Prostate gland (tissue), 2 donors: ENCODE measurements around the gene SLC27A1. TPM values are rescaled to one million over a fixed set of nuclear protein-coding genes. Genes with fewer than 3 reads are reported as not detected.

Experiments
- DNase-seq: peaks from one replicate; pipeline ENCODE4 v3.0.0-alpha.2; 2019; ENCODE audit warnings: low spot score
- H3K27ac ChIP-seq, 2 donors: fragments of 200-600 bp; sonication (generic); 2 replicates each; pipeline ENCODE4 v1.5.1; 2017 to 2019
- H3K27me3 ChIP-seq: fragments of 200-600 bp; sonication (generic); replicated peaks from 2 replicates; pipeline ENCODE4 v1.5.1; 2019; ENCODE audit not compliant: insufficient read depth
- H3K36me3 ChIP-seq, 2 donors: fragments of 200-600 bp; sonication (generic); 1 replicate in 1 of 2; 2 replicates in 1 of 2; pipeline versions ENCODE4 v1.5.1 to v1.8.1; 2017 to 2019
- H3K4me1 ChIP-seq: fragments of 200-600 bp; sonication (generic); replicated peaks from 2 replicates; pipeline ENCODE4 v1.5.1; 2019
- H3K4me3 ChIP-seq, 2 donors: fragments of 200-600 bp; sonication (generic); 2 replicates each; pipeline ENCODE4 v1.5.1; 2017 to 2019
- H3K9me3 ChIP-seq: fragments of 200-600 bp; sonication (generic); 2 replicates; pipeline ENCODE4 v1.5.1; 2017
- CTCF ChIP-seq, 4 experiments: fragments of 200-600 bp in 2 of 4; fragments of 450-650 bp in 2 of 4; sonication (generic) in 2 of 4; IDR thresholded peaks; 1 replicate in 3 of 4; 2 replicates in 1 of 4; pipeline ENCODE4 v1.5.1; 2016 to 2019; ENCODE audit warnings: antibody characterized with exemption in 4 of 4, mild to moderate bottlenecking in 2 of 4, moderate library complexity in 2 of 4
- POLR2A ChIP-seq: fragments of 450-650 bp; IDR thresholded peaks from one replicate; pipeline ENCODE4 v1.6.1; 2016; ENCODE audit warnings: antibody characterized with exemption, mild to moderate bottlenecking
- POLR2AphosphoS5 ChIP-seq: sonication (generic); formaldehyde crosslinking; IDR thresholded peaks from one replicate; pipeline ENCODE4 v1.6.1; 2017; ENCODE audit warnings: antibody characterized with exemption
- WGBS: methylation state at CpG from one replicate; pipeline ENCODE4 v1.1.5; 2018; 5-methylcytosine and 5-hydroxymethylcytosine counted together
- intact Hi-C: fragments of 100-400 bp; cut with DNase I; formaldehyde crosslinking; loops from one replicate; pipeline ENCODE4 v1.14.2; 2022
- total RNA-seq, 2 donors: library from RNA; depleted of rRNA; stranded (reverse); fragments of >200 nt; gene quantifications; one replicate each; pipeline ENCODE4 v1.1.0, GENCODE V29; 2016

Gene SLC27A1
- total RNA-seq, 2 donors from 2014 or later = 73.3 to 78.7 TPM

- no peak for TF ChIP-seq POLR2AphosphoS5
- TF ChIP-seq CTCF (IDR thresholded peaks at IDR 0.05) = no peak
Observed at GRCh38 chr19:17467471-17468301, 2.6 kb upstream of the SLC27A1 start.

GRCh38 chr19:17468302-17469091 is 1.8 kb upstream of the SLC27A1 start:
- Histone ChIP-seq H3K27ac (peak overlapping the region; percentile 91 to 97), H3K27me3 (no peaks in the 10 kb centered on the region), H3K36me3 (no peaks in the 10 kb centered on the region), H3K4me3 (peak overlapping the region; percentile 86 to 90), H3K4me1 (peaks cover 3% of the 10 kb centered on the region), H3K9me3 (no peaks in the 10 kb centered on the region)
- peak; percentile 72 for DNase-seq
- TF ChIP-seq POLR2A (peak; percentile 33), CTCF (IDR thresholded peaks at IDR 0.05) (no peak), POLR2AphosphoS5 (peak; percentile 70)
- intact Hi-C loops = loop anchor here (2.0 to 5.0 kb wide), 2 partner anchors 46 to 121 kb away; no protein-coding TSS in a partner anchor
- WGBS = 46% methylated on average over 25 of the region's 25 CpGs

More at GRCh38 chr19:17467471-17468301, 2.6 kb upstream of the SLC27A1 start:
- Histone ChIP-seq H3K9me3 (no peaks in the 10 kb centered on the region), H3K27ac (peak overlapping the region; percentile 91 to 97), H3K4me3 (no peak overlapping the region), H3K27me3 (no peaks in the 10 kb centered on the region), H3K4me1 (peaks cover 3% of the 10 kb centered on the region), H3K36me3 (no peaks in the 10 kb centered on the region)
- 70% methylated on average over 12 of the region's 12 CpGs for WGBS
- intact Hi-C loops = loop anchor here (2.0 to 5.0 kb wide), 2 partner anchors 45 to 120 kb away; no protein-coding TSS in a partner anchor
- DNase-seq = no peak

- TF ChIP-seq POLR2A = no peak
- no peak for TF ChIP-seq CTCF (IDR thresholded peaks at IDR 0.05)
- no peak for TF ChIP-seq POLR2AphosphoS5
- H3K4me1 ChIP-seq = peaks cover 3% of the 10 kb centered on the region
- H3K4me3 ChIP-seq = peak overlapping the region; percentile 86 to 90
- H3K9me3 ChIP-seq = no peaks in the 10 kb centered on the region
- no peaks in the 10 kb centered on the region for H3K27me3 ChIP-seq
- no peaks in the 10 kb centered on the region for H3K36me3 ChIP-seq
- intact Hi-C loops = loop anchor here (2.0 to 5.0 kb wide), 2 partner anchors 46 to 122 kb away; no protein-coding TSS in a partner anchor
- WGBS = under 1% methylated on average over 18 of the region's 19 CpGs
- no peak for DNase-seq
- peak overlapping the region; percentile 91 to 97 for H3K27ac ChIP-seq
Observed at GRCh38 chr19:17469092-17469480, 1.2 kb upstream of the SLC27A1 start.

GRCh38 chr19:17469481-17470067 is 750 bp upstream of the SLC27A1 start:
- H3K4me3 ChIP-seq = peak overlapping the region; percentile 86 to 90
- no peaks in the 10 kb centered on the region for H3K9me3 ChIP-seq
- TF ChIP-seq POLR2A = peak; percentile 56
- peak; percentile 76 for TF ChIP-seq POLR2AphosphoS5
- TF ChIP-seq CTCF (IDR thresholded peaks at IDR 0.05) = peak in 1 of 4 experiments; percentile 17
- no peaks in the 10 kb centered on the region for H3K27me3 ChIP-seq
- DNase-seq = peak; percentile 98
- peak overlapping the region; percentile 91 to 97 for H3K27ac ChIP-seq
- WGBS = 1% methylated on average over 28 of the region's 31 CpGs
- intact Hi-C loops = loop anchor here (2.0 to 5.0 kb wide), 3 partner anchors 43 to 122 kb away; partner anchors contain the start of gene PGLS
- H3K36me3 ChIP-seq = no peaks in the 10 kb centered on the region
- H3K4me1 ChIP-seq = peaks cover 3% of the 10 kb centered on the region
